Measurements from ENCODE around the gene ASPG. TPM values are rescaled to one million over a fixed set of nuclear protein-coding genes. Genes with fewer than 3 reads are reported as not detected.

Gene ASPG
- total RNA-seq, 1 experiment from 2014 or later, result not detected

GRCh38 chr14:104102282-104102914, 16.9 kb downstream of the ASPG start:
- Histone ChIP-seq H3K4me3 (ENCODE audit: low read depth in 2 of 2, low read length in 2 of 2) (no peak overlapping the region), H3K27me3 (ENCODE audit: control insufficient read depth, insufficient read depth, low read length) (no peaks in the 10 kb centered on the region), H3K9me3 (ENCODE audit: control insufficient read depth, insufficient read depth, low read depth, low read length) (no peaks in the 10 kb centered on the region), H3K4me1 (ENCODE audit: control insufficient read depth, insufficient read depth, low read length) (no peaks in the 10 kb centered on the region), H3K36me3 (ENCODE audit: control insufficient read depth, insufficient read depth, low read length) (no peaks in the 10 kb centered on the region), H3K27ac (ENCODE audit: low read length) (no peak overlapping the region)
- no peak for ATAC-seq
- in situ Hi-C loops (cut with HindIII; ENCODE audit: low pct_unique_long_range_greater_than_20kb, low sequenced_read_pairs), result no loop called here
- TF ChIP-seq REST (IDR thresholded peaks at IDR 0.05; ENCODE audit: insufficient read depth in 1 of 2, low read depth in 2 of 2, low read length in 1 of 2) (no peak), SIN3A (IDR thresholded peaks at IDR 0.05; ENCODE audit: borderline replicate concordance, insufficient read depth, low read depth, low read length) (no peak), POLR2AphosphoS5 (IDR thresholded peaks at IDR 0.05; ENCODE audit: low read depth, low read length) (no peak)
- POLR2A ChIA-PET, result no interaction called here
- no TSS peak for BruUV-seq (replicated peaks)
- CTCF ChIA-PET, result no interaction called here
- DNase-seq (ENCODE audit: low read depth, low spot score), result no peak
- intact Hi-C loops (cut with micrococcal nuclease; ENCODE audit: unreplicated experiment), result no loop called here

- TF ChIP-seq SIN3A (IDR thresholded peaks at IDR 0.05; ENCODE audit: borderline replicate concordance, insufficient read depth, low read depth, low read length) (no peak), REST (IDR thresholded peaks at IDR 0.05; ENCODE audit: insufficient read depth in 1 of 2, low read depth in 2 of 2, low read length in 1 of 2) (no peak), POLR2AphosphoS5 (IDR thresholded peaks at IDR 0.05; ENCODE audit: low read depth, low read length) (no peak), CTCF (IDR thresholded peaks at IDR 0.05) (no peak), TCF7L2 (IDR thresholded peaks at IDR 0.05; ENCODE audit: low read depth, low read length) (no peak)
- in situ Hi-C loops (cut with HindIII; ENCODE audit: low pct_unique_long_range_greater_than_20kb, low sequenced_read_pairs) (no loop called here), intact Hi-C loops (cut with micrococcal nuclease; ENCODE audit: unreplicated experiment) (no loop called here)
- ChIA-PET CTCF (no interaction called here), POLR2A (no interaction called here)
- BruUV-seq (replicated peaks), result no TSS peak
- H3K9me3 ChIP-seq (ENCODE audit: control insufficient read depth, insufficient read depth, low read depth, low read length), result no peaks in the 10 kb centered on the region
- no peak for ATAC-seq
- no peak for DNase-seq (ENCODE audit: low read depth, low spot score)
- H3K4me1 ChIP-seq (ENCODE audit: control insufficient read depth, insufficient read depth, low read length), result no peaks in the 10 kb centered on the region
- H3K27ac ChIP-seq (ENCODE audit: low read length), result no peak overlapping the region
- H3K27me3 ChIP-seq (ENCODE audit: control insufficient read depth, insufficient read depth, low read length), result no peaks in the 10 kb centered on the region
- H3K4me3 ChIP-seq (ENCODE audit: low read depth in 2 of 2, low read length in 2 of 2), result no peak overlapping the region
- no peaks in the 10 kb centered on the region for H3K36me3 ChIP-seq (ENCODE audit: control insufficient read depth, insufficient read depth, low read length)
Measured at GRCh38 chr14:104103061-104103445, 17.6 kb downstream of the ASPG start.

Measured in Panc1 (cell line).